Glomerular visceral epithelial cell (primary cell): Measurements from ENCODE around the gene HADH.
"Not testable (repeated sequence)": the region's sequence is repeated elsewhere in the genome, so short reads cannot be mapped to it uniquely, and the experiment has no call there.

Source experiments
- DNase-seq: peaks from one replicate; pipeline ENCODE4 v3.0.0-alpha.2; 2016; ENCODE audit errors: extremely low spot score

The HADH gene

DNA sequence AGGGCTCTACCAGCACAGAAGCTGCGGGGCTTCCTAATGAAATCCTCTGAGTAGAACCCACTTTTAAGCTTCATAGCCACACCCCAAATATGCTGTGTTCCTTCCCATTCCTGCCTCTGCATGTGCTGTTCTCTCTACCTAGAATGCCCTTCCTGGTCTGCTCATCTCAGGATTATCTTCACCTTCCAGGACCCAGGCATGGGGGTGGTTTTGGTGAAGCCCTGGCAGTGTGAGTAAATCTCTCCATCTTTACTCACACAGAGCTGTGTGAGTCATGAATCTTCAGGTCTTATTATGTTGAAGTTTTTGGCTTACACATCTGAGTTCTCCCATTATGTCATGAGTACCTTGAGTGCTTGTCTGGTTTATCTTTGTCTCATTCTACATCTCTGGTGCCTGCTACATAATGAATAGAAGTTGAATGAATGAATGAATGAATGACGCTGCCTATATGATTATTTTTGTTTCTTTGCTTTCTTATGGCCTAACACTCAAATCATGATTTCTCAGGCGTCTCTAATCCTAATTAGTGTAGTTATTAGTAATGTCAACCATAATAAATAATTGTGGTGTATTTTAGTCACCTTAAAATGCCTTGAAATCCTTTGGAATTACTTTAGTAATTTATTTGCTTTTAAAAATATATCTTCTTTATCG is 41.9 kb downstream of the HADH start:
- no peak for DNase-seq

DNA sequence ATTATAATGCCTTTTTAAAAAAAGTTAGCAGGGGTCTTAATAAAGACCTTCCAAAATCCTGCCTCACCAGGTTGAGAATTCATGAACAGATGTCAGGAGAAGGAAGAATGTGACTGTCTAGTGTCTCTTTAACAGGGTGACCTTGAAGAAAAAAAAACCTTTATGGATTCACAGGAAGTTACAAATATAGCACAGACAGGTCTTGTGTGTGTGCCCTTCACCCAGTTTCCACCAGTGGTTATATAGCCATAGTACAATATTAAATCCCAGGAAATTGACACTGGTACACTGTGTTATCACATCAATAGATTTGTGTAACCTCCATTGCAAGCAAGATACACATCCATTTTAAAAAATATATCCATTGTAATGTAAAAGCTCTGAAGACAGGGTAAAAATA is 43.7 kb downstream of the HADH start:
- DNase-seq = no peak

- no peak for DNase-seq
Observed at GRCh38 chr4:108034565-108034964, 44.9 kb downstream of the HADH start.

- no peak for DNase-seq
Observed at GRCh38 chr4:108035691-108036090, 46.0 kb downstream of the HADH start.

- DNase-seq = no peak
Observed at GRCh38 chr4:108036213-108036612, 46.5 kb downstream of the HADH start.

GRCh38 chr4:108037884-108038283 is 48.2 kb downstream of the HADH start:
- DNase-seq = no peak

- no peak for DNase-seq
Observed at GRCh38 chr4:108042927-108043326, 53.2 kb downstream of the HADH start.

DNA sequence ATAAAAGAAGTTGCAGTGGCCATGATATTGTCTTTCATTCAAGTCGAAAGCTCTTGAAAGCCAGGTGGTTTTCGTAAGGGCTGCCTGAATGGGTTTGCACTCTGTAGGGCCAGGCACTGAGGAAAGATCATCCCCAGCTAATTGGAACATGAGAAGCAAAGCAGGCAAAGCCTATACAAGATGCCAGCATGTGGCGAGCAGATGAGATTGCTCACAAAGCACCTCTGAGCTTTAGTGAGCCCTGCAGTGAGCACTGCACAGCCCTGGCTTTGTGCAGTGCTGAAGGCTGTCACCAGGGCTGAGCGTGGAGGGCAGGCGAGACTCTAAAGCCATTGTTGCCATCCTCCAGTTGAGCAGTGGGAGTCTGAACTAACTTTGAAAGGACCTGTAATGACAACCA is 53.8 kb downstream of the HADH start:
- DNase-seq = no peak

- no peak for DNase-seq
Observed at GRCh38 chr4:108044951-108045686, 55.4 kb downstream of the HADH start.

GRCh38 chr4:108045687-108046024 is 56.0 kb downstream of the HADH start:
- no peak for DNase-seq

GRCh38 chr4:108047199-108047598 is 57.5 kb downstream of the HADH start:
- no peak for DNase-seq

- DNase-seq = no peak
Observed at GRCh38 chr4:108048157-108048556, 58.5 kb downstream of the HADH start.

DNA sequence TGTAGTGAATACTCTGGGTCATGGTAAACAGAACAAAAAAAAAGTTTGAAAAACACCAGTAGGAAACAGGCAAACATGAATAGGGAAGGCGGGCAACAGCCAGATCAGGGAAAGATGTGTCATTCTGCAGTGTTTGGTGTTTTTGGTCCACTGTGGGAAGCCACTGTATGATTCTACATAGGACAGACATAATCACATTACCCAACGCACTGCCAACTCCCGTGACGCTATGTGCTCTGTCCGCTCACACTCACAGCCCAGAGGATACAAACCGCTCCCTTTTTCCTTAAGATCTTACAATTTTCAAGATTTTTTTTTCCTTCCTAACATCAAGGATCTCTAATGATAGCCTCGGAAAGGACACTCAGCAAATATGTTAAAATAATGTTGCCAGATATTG is 59.3 kb downstream of the HADH start:
- DNase-seq = no peak

DNA sequence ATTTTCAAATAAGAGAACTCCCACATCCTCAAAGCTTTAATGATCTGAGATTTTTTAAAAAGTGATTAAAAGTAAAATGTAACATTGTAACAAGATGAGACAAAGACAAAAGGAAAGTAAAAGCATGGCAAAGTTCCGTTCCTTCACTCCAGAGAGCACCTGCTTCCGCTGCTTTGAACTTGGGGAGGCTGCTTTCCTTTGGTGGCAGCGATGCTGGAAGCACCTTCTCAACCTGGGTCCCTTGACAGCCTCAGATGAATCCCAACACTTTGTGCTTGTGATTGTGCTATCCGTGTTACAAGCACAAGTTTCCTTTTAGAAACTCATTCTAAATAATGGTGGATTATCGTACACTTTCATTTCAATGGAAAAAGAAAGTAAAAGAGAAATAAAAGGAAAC is 59.7 kb downstream of the HADH start:
- no peak for DNase-seq

DNA sequence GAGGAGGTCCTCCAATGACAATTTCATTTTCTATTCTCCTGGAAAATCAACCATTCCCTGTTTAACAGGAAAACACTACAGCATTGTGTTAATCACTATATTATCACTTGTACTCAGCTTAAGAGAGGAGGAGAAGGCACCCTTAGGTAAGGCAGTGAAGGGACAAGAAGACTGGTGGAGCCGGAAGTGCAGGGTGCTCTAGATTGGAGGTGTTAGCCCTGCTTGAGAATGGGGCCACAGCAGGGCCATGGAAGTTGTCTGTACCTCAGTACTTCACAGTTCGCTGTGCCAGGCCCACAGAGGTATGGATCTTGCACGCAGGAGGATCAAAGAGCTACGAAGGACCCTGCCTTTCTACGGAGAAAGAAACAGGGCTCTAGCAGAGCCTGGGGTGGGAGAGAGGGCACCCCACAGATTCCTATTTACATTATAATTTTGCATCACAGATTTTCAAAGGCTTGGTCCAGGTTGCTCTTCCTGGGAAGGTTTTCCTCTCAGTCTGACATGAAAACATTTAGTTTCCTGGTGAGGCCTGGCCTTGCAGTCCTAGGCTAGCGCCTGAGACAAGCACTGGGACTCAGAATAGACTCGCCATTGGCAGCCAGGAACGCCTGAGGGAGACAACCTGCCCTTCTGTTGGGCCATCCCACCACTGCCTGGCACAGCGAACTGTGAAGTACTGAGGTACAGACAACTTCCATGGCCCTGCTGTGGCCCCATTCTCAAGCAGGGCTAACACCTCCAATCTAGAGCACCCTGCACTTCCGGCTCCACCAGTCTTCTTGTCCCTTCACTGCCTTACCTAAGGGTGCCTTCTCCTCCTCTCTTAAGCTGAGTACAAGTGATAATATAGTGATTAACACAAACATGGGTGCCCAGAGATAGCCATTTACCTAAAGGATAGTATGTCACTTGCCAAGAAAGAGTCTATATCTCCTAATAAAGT is 60.8 kb downstream of the HADH start:
- not testable (repeated sequence) for DNase-seq

- no peak for DNase-seq
Observed at GRCh38 chr4:108051343-108051742, 61.7 kb downstream of the HADH start.

DNA sequence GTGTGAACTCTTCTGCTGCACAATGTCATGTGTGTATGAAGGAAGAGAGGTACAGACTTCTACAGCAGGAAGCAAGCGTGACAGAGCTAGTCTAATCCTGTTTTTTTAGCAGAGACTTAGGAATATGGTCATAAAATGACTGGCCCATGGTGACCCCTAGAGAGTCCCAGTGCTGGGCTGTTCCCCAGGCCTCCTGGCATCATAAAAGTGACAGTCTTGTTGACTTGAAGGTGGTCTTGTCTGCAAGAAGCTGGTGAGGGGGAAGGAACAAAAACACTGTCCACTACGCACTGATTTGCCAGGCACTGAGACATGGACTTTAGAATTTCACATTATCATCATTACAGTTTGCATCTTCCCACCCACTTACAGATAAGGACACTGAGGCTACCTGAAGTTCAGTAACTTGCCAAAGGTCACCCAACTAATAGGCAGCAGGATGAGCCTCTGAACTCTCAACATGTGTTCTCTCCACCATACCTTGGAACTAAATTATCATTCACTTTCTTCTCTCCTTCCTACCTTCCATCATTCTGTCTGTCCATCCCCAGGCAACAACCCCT is 63.0 kb downstream of the HADH start:
- DNase-seq = no peak

DNA sequence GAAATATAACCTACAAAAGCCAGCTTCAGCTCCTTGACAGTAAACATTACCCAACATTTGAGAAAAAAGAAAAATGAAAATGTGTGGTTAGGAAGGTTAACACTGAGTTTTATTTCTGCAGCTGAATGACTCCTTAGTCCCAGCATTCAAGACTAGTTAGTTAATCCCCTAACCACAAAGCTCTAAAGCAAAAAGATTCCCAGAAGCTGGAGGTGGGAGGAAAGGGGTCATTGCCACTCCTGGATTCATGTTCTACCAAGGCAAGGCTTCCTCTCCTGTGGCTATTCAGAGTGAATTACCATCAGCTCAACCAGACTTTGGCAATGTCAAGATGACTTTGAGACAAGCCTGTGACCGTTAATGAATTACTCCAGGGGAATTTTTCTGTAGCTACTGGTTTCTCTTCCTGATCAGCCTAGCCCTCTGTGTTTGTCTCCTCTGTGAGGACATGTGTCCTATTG is 63.6 kb downstream of the HADH start:
- DNase-seq = peak; percentile 48

DNA sequence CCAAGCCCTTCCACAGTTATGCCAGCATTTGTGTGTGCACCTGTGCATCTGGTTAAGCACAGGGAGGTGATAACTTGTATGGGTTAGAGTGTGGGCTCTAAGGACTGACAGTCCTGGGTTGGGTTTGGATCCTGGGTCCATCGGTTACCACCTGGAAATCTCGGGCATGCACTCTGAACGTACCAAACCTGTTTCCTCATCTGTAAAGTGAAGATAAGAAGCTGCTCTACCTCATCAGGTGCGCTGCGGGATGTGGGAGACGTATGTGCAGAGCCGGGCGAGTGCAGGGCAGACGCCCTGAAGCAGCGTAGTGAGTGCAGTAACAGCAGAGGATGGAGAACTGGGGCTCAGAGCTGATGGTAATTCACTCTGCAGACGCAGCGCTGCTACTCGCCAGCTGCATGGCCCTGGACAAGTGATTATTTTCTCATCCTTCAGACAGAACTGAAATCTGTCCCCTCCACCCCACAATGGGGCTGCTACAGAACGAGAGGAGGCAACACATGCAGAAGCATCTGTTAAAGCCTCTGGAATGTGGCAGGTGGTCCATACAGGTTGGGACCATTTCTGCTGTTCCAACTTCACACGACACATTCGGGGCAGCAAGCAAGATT is 64.4 kb downstream of the HADH start:
- no peak for DNase-seq

- DNase-seq = no peak
Observed at GRCh38 chr4:108055787-108056186, 66.1 kb downstream of the HADH start.

DNA sequence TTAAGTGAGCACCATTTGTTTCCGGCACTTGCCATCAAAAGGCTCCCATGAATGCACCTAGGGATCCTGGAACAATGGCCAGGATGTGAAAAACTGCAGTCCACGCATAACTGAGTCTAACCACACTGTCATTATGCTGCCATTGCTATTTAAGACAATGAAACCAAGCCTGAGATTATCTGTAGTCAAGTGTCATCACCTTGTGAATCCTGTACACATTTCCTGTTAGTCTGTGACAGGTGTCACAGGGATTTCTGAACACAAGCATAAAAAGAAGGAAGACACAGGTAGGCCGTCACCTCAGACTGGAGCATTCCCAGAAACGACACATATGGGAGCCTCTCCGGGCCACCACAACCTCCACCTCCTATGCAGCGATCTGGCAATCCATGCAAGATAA is 66.7 kb downstream of the HADH start:
- DNase-seq = no peak
